Limb (tissue), 2 donors: ENCODE data around the gene DSCAML1.
A peak's percentile ranks its signal among the peaks of the same experiment; 100 is the strongest.

ENCODE experiments used
- DNase-seq, 2 donors: peaks; one replicate each; pipeline ENCODE4 v3.0.0-alpha.2; 2016; ENCODE audit errors: extremely low spot score in 2 of 2

The DSCAML1 gene

GRCh38 chr11:117833401-117833891, 36.4 kb upstream of the DSCAML1 start:
- peak in 1 of 2 donors; percentile 47 for DNase-seq

- peak in 1 of 2 donors; percentile 12 for DNase-seq
Observed at GRCh38 chr11:117832511-117832910, 35.5 kb upstream of the DSCAML1 start.

GRCh38 chr11:117831661-117832415, 34.8 kb upstream of the DSCAML1 start:
- DNase-seq = peak in 1 of 2 donors; percentile 4

- DNase-seq = no peak
Observed at GRCh38 chr11:117830674-117831351, 33.8 kb upstream of the DSCAML1 start.

- no peak for DNase-seq
Observed at GRCh38 chr11:117830072-117830471, 33.1 kb upstream of the DSCAML1 start.

GRCh38 chr11:117829369-117829725, 32.3 kb upstream of the DSCAML1 start:
- DNase-seq = peak in 1 of 2 donors; percentile 11

- DNase-seq = peak in 1 of 2 donors; percentile 50
Observed at GRCh38 chr11:117828611-117829368, 31.8 kb upstream of the DSCAML1 start.

GRCh38 chr11:117827521-117828511, 30.8 kb upstream of the DSCAML1 start:
- DNase-seq = peak in 1 of 2 donors; percentile 24

GRCh38 chr11:117826832-117827231, 29.8 kb upstream of the DSCAML1 start:
- peak in 1 of 2 donors; percentile 7 for DNase-seq

- DNase-seq = peak in 1 of 2 donors; percentile 10
Observed at GRCh38 chr11:117826190-117826570, 29.2 kb upstream of the DSCAML1 start.

- peak in 1 of 2 donors; percentile 15 for DNase-seq
Observed at GRCh38 chr11:117825538-117826189, 28.6 kb upstream of the DSCAML1 start.

- peak in 1 of 2 donors; percentile 35 for DNase-seq
Observed at GRCh38 chr11:117824571-117825537, 27.8 kb upstream of the DSCAML1 start, which contains the start of gene FXYD2. Gene FXYD2, minus strand, starts transcription at chr11:117824744. Its CDS starts 66 bp downstream, at chr11:117824678.

GRCh38 chr11:117823946-117824420, 27.0 kb upstream of the DSCAML1 start:
- DNase-seq = peak in 1 of 2 donors; percentile 52

GRCh38 chr11:117823294-117823945, 26.4 kb upstream of the DSCAML1 start:
- no peak for DNase-seq

GRCh38 chr11:117822074-117823033, 25.3 kb upstream of the DSCAML1 start:
- DNase-seq = peak in 1 of 2 donors; percentile 26

- no peak for DNase-seq
Observed at GRCh38 chr11:117821431-117821830, 24.4 kb upstream of the DSCAML1 start.

GRCh38 chr11:117820516-117820915, 23.5 kb upstream of the DSCAML1 start:
- DNase-seq = no peak
